Suppressor macrophage treated with lipopolysaccharide for 4 hours (primary cell): ENCODE data around the gene RAB11A.
"Not testable (repeated sequence)": the region's sequence is repeated elsewhere in the genome, so short reads cannot be mapped to it uniquely, and the experiment has no call there.

Experiments used
- DNase-seq: peaks from one replicate; pipeline ENCODE4 v3.0.0-alpha.2; 2020

RAB11A gene

GRCh38 chr15:65845826-65846519 is 23.3 kb upstream of the RAB11A start:
- DNase-seq = no peak

GRCh38 chr15:65847989-65848388 is 21.3 kb upstream of the RAB11A start:
- no peak for DNase-seq

GRCh38 chr15:65851981-65852380 is 17.3 kb upstream of the RAB11A start:
- DNase-seq = no peak

- DNase-seq = peak; percentile 82
Observed at GRCh38 chr15:65856821-65857455, 12.4 kb upstream of the RAB11A start.

- DNase-seq = no peak
Observed at GRCh38 chr15:65857718-65858402, 11.4 kb upstream of the RAB11A start.

GRCh38 chr15:65862682-65863081 is 6.6 kb upstream of the RAB11A start:
- peak; percentile 74 for DNase-seq

- DNase-seq = no peak
Observed at GRCh38 chr15:65863106-65863505, 6.2 kb upstream of the RAB11A start.

- no peak for DNase-seq
Observed at GRCh38 chr15:65867244-65867643, 2.0 kb upstream of the RAB11A start.

- not testable (repeated sequence) for DNase-seq
Observed at GRCh38 chr15:65867933-65868332, 1.4 kb upstream of the RAB11A start.

GRCh38 chr15:65868546-65869125 is 655 bp upstream of the RAB11A start:
- DNase-seq = no peak

GRCh38 chr15:65869954-65870871 is 922 bp downstream of the RAB11A start:
- peak; percentile 19 for DNase-seq

GRCh38 chr15:65870889-65871533 is 1.7 kb downstream of the RAB11A start:
- DNase-seq = peak; percentile 67

- not testable (repeated sequence) for DNase-seq
Observed at GRCh38 chr15:65871886-65872285, 2.6 kb downstream of the RAB11A start.

GRCh38 chr15:65872596-65872995 is 3.3 kb downstream of the RAB11A start:
- DNase-seq = not testable (repeated sequence)

GRCh38 chr15:65873256-65873655 is 4.0 kb downstream of the RAB11A start:
- peak; percentile 17 for DNase-seq

GRCh38 chr15:65875458-65875857 is 6.2 kb downstream of the RAB11A start:
- DNase-seq = no peak

- DNase-seq = no peak
Observed at GRCh38 chr15:65877749-65878148, 8.5 kb downstream of the RAB11A start.

- no peak for DNase-seq
Observed at GRCh38 chr15:65881766-65882434, 12.6 kb downstream of the RAB11A start.

- DNase-seq = no peak
Observed at GRCh38 chr15:65883571-65883970, 14.3 kb downstream of the RAB11A start.

- no peak for DNase-seq
Observed at GRCh38 chr15:65884511-65884910, 15.2 kb downstream of the RAB11A start.

GRCh38 chr15:65885668-65886218 is 16.5 kb downstream of the RAB11A start:
- no peak for DNase-seq
